Ishikawa (cell line): ENCODE data around the gene C16orf74.

Experiments used
- CEBPB ChIP-seq: IDR thresholded peaks from 2 replicates; pipeline ENCODE4 v1.6.1; 2012
- EP300 ChIP-seq: IDR thresholded peaks from 2 replicates; pipeline ENCODE4 v1.6.1; 2012; ENCODE audit warnings: borderline replicate concordance
- FOXM1 ChIP-seq: IDR thresholded peaks from 2 replicates; pipeline ENCODE4 v1.6.1; 2012; ENCODE audit warnings: low read depth, borderline replicate concordance
- NFIC ChIP-seq: IDR thresholded peaks from 2 replicates; pipeline ENCODE4 v1.6.1; 2012
- RAD21 ChIP-seq: IDR thresholded peaks from 2 replicates; pipeline ENCODE4 v1.6.1; 2012; ENCODE audit warnings: low read depth
- TAF1 ChIP-seq: IDR thresholded peaks from 2 replicates; pipeline ENCODE4 v1.6.1; 2012; ENCODE audit warnings: low read depth, mild to moderate bottlenecking
- TCF12 ChIP-seq: IDR thresholded peaks from 2 replicates; pipeline ENCODE4 v1.6.1; 2012; ENCODE audit warnings: low read depth
- TEAD4 ChIP-seq: IDR thresholded peaks from 2 replicates; pipeline ENCODE4 v1.6.1; 2012
- YY1 ChIP-seq: IDR thresholded peaks from 2 replicates; pipeline ENCODE4 v1.6.1; 2012; ENCODE audit warnings: low read depth
- ZBTB7A ChIP-seq: IDR thresholded peaks from 2 replicates; pipeline ENCODE4 v1.6.1; 2012; ENCODE audit warnings: low read depth
- TF ChIP-seq, protein P1 (sequence below): IDR thresholded peaks from 2 replicates; pipeline ENCODE4 v1.6.1; 2012; ENCODE audit warnings: low read depth, mild to moderate bottlenecking
- TF ChIP-seq, protein P2 (sequence below): IDR thresholded peaks from 2 replicates; pipeline ENCODE4 v1.6.1; 2012

DNA sequence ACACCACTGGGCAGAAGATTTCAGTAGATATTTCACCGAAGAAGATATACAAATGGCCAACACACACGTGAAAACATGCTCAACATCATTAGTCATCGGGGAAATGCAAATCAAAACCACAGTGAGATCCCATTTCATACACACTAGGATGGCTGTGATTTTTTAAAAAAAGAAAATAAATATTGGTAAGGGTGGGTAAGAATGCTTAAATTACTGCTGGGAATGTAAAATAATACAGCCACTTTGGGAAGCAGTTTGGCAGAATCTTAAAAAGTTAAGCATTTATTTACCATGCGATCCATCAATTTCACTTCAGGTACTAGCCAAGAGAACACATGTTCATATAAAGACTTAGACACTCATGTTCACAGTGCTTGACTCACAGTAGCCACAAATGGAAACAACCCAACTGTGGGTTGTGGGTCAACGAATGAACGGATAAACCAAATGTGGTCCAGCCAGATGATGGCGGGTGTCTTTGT is 6.5 kb upstream of the C16orf74 start:
- TF ChIP-seq FOXM1 (no peak), ZBTB7A (no peak), TAF1 (no peak), RAD21 (no peak), CEBPB (no peak), YY1 (no peak), TCF12 (no peak), NFIC (no peak), EP300 (no peak), TEAD4 (no peak)
- TF ChIP-seq, protein P1, sequence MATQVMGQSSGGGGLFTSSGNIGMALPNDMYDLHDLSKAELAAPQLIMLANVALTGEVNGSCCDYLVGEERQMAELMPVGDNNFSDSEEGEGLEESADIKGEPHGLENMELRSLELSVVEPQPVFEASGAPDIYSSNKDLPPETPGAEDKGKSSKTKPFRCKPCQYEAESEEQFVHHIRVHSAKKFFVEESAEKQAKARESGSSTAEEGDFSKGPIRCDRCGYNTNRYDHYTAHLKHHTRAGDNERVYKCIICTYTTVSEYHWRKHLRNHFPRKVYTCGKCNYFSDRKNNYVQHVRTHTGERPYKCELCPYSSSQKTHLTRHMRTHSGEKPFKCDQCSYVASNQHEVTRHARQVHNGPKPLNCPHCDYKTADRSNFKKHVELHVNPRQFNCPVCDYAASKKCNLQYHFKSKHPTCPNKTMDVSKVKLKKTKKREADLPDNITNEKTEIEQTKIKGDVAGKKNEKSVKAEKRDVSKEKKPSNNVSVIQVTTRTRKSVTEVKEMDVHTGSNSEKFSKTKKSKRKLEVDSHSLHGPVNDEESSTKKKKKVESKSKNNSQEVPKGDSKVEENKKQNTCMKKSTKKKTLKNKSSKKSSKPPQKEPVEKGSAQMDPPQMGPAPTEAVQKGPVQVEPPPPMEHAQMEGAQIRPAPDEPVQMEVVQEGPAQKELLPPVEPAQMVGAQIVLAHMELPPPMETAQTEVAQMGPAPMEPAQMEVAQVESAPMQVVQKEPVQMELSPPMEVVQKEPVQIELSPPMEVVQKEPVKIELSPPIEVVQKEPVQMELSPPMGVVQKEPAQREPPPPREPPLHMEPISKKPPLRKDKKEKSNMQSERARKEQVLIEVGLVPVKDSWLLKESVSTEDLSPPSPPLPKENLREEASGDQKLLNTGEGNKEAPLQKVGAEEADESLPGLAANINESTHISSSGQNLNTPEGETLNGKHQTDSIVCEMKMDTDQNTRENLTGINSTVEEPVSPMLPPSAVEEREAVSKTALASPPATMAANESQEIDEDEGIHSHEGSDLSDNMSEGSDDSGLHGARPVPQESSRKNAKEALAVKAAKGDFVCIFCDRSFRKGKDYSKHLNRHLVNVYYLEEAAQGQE, result no peak
- TF ChIP-seq, protein P2, sequence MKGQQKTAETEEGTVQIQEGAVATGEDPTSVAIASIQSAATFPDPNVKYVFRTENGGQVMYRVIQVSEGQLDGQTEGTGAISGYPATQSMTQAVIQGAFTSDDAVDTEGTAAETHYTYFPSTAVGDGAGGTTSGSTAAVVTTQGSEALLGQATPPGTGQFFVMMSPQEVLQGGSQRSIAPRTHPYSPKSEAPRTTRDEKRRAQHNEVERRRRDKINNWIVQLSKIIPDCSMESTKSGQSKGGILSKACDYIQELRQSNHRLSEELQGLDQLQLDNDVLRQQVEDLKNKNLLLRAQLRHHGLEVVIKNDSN, result no peak
